Measurements from ENCODE around the gene CAPN13. TPM values are rescaled to one million over a fixed set of nuclear protein-coding genes. Genes with fewer than 3 reads are reported as not detected.

CAPN13 gene
- total and polyA plus RNA-seq, 2 experiments from 2014 or later = 0.50 to 0.94 TPM

- TF ChIP-seq ZNF462 (CRISPR knock-in tag; IDR thresholded peaks at IDR 0.05) (no peak), CTCF (conservative IDR thresholded peaks at IDR 0.05; ENCODE audit: low read depth in 2 of 2) (no peak), STAT1 (IDR thresholded peaks at IDR 0.05; ENCODE audit: unreplicated experiment) (no peak), NANOG (IDR thresholded peaks at IDR 0.05; ENCODE audit: borderline replicate concordance) (no peak), ETS1 (IDR thresholded peaks at IDR 0.05) (no peak)
Measured at GRCh38 chr2:30705711-30706533, 101.3 kb downstream of the CAPN13 start (continued).
